Activated CD8-positive, alpha-beta T cell treated with anti-CD3 and anti-CD28 coated beads for 36 hours (primary cell): ENCODE data around the gene EPS8L2. TPM values are rescaled to one million over a fixed set of nuclear protein-coding genes. Genes with fewer than 3 reads are reported as not detected.
A peak's percentile ranks its signal among the peaks of the same experiment; 100 is the strongest.

Experiments used
- ATAC-seq: fragments of 200-7000 bp; cut with Tn5 transposase; one replicate; pipeline ENCODE4 v1.10.0; 2021; ENCODE audit warnings: mild to moderate bottlenecking, moderate library complexity
- CTCF ChIA-PET: fragments of 350-600 bp; sonication (Branson Sonifier 250); formaldehyde crosslinking; loops from one replicate; lab custom pipeline; 2021; ENCODE audit warnings: antibody characterized with exemption; lab: Charles Lee
- POLR2A ChIA-PET: fragments of 350-600 bp; sonication (Branson Sonifier 250); formaldehyde crosslinking; loops from one replicate; lab custom pipeline; 2021; ENCODE audit warnings: antibody characterized with exemption; lab: Charles Lee
- DNase-seq: peaks from one replicate; pipeline ENCODE4 v3.0.0-alpha.2; 2020
- H3K27ac Mint-ChIP-seq: one replicate; pipeline ENCODE4 v1.8.0; 2021; ENCODE audit warnings: mild to moderate bottlenecking, mixed read lengths
- H3K27me3 Mint-ChIP-seq: one replicate; pipeline ENCODE4 v1.8.0; 2021; ENCODE audit warnings: mixed read lengths
- H3K36me3 Mint-ChIP-seq: one replicate; pipeline ENCODE4 v1.8.0; 2021; ENCODE audit warnings: low read depth, mixed read lengths
- H3K4me1 Mint-ChIP-seq: one replicate; pipeline ENCODE4 v1.8.0; 2021; ENCODE audit warnings: low read depth, mixed read lengths
- H3K4me3 Mint-ChIP-seq: one replicate; pipeline ENCODE4 v1.8.0; 2021; ENCODE audit warnings: mild to moderate bottlenecking, moderate library complexity, mixed read lengths
- H3K9me3 Mint-ChIP-seq: one replicate; pipeline ENCODE4 v1.8.0; 2021; ENCODE audit warnings: mixed read lengths
- CTCF ChIP-seq: fragments of 200-600 bp; IDR thresholded peaks from one replicate; pipeline ENCODE4 v1.8.0; 2022; ENCODE audit warnings: antibody characterized with exemption, mild to moderate bottlenecking
- intact Hi-C: fragments of 100-400 bp; cut with micrococcal nuclease; formaldehyde crosslinking; loops from one replicate; pipeline ENCODE4 v1.10.0; 2022
- total RNA-seq, 2 experiments: library from RNA; stranded (reverse); gene quantifications; one replicate each; pipeline ENCODE4 v1.2.3, GENCODE V29; 2021

The EPS8L2 gene
- total RNA-seq, 2 experiments from 2014 or later: 15.0 to 16.7 TPM

DNA sequence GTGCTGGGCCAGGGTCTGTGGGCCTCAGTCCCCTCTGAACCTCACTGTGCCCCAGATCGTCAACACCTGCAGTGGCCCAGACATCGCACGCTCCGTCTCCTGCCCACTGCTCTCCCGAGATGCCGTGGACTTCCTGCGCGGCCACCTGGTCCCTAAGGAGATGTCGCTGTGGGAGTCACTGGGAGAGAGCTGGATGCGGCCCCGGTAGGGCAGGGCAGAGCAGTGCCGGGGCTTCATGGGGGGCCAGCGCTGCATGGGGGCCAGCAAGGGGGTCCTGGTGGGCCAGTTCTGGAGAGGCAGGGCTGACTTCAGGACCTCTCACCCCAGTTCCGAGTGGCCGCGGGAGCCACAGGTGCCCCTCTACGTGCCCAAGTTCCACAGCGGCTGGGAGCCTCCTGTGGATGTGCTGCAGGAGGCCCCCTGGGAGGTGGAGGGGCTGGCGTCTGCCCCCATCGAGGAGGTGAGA is 16.3 kb downstream of the EPS8L2 start:
- ChIA-PET POLR2A (interaction anchor here (0.8 to 1.4 kb wide), 6 partner anchors 18 to 169 kb away, joined by 3 to 4 read pairs (median 3); partner anchors contain the start of gene TMEM80), CTCF (interaction anchor here (0.8 to 10.0 kb wide), 11 partner anchors 19 to 202 kb away, joined by 3 to 73 read pairs (median 5); partner anchors contain the start of genes DEAF1 and TMEM80)
- ATAC-seq (no peak), DNase-seq (no peak)
- H3K4me1 Mint-ChIP-seq: peaks cover 16% of the 10 kb centered on the region
- H3K27me3 Mint-ChIP-seq: peaks cover 30% of the 10 kb centered on the region
- H3K36me3 Mint-ChIP-seq: no peaks in the 10 kb centered on the region
- H3K9me3 Mint-ChIP-seq: no peaks in the 10 kb centered on the region
- H3K4me3 Mint-ChIP-seq: no peak overlapping the region
- TF ChIP-seq CTCF: no peak
- intact Hi-C loops: loop anchor here (2.0 kb wide), 1 partner anchor 60 kb away; no protein-coding TSS in a partner anchor
- no peak overlapping the region for H3K27ac Mint-ChIP-seq

DNA sequence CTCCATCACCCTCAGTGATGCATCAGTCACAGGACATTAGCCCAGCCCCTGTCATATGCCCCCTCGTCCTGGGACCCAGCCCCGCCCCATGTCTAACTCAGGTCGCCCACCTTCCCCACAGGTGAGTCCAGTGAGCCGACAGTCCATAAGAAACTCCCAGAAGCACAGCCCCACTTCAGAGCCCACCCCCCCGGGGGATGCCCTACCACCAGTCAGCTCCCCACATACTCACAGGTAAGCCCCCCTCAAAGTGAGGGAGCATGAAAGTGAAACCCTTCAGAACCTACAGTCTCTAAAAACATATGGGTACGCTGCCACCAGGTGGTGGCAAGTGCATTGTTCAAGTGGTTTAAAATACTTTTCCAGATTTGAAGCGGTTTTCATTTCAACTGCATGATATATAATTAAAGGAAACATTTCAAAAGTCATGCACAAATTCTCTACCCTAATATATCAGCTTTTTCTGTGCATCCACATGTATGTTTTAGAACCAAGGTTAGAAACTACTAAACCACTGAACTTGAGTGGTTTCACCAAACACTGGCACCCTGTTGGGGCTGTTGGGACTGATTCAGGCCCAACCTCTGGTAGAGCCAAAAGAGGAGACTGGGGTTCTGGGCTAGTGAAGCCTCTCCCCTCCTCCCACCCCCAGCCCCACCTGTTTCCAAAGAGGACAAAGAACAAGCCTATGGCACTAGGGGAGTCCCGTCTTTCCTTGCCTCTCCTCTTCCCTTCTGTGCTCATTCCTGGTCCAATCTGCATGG is 17.3 kb downstream of the EPS8L2 start:
- Mint-ChIP-seq H3K36me3 (no peaks in the 10 kb centered on the region), H3K4me3 (no peak overlapping the region), H3K27ac (peak overlapping the region; percentile 30), H3K4me1 (peaks cover 18% of the 10 kb centered on the region), H3K9me3 (no peaks in the 10 kb centered on the region), H3K27me3 (peaks cover 30% of the 10 kb centered on the region)
- intact Hi-C loops: loop anchor here (2.0 kb wide), 1 partner anchor 61 kb away; no protein-coding TSS in a partner anchor
- DNase-seq (peak; percentile 77), ATAC-seq (peak; percentile 38)
- peak; percentile 69 for TF ChIP-seq CTCF
- POLR2A ChIA-PET: interaction anchor here (0.8 to 1.1 kb wide), 4 partner anchors 19 to 169 kb away, joined by 3 read pairs; no protein-coding TSS in a partner anchor
- CTCF ChIA-PET: interaction anchor here (0.8 to 10.0 kb wide), 22 partner anchors 12 to 204 kb away, joined by 3 to 73 read pairs (median 4); partner anchors contain the start of genes DEAF1 and TMEM80

DNA sequence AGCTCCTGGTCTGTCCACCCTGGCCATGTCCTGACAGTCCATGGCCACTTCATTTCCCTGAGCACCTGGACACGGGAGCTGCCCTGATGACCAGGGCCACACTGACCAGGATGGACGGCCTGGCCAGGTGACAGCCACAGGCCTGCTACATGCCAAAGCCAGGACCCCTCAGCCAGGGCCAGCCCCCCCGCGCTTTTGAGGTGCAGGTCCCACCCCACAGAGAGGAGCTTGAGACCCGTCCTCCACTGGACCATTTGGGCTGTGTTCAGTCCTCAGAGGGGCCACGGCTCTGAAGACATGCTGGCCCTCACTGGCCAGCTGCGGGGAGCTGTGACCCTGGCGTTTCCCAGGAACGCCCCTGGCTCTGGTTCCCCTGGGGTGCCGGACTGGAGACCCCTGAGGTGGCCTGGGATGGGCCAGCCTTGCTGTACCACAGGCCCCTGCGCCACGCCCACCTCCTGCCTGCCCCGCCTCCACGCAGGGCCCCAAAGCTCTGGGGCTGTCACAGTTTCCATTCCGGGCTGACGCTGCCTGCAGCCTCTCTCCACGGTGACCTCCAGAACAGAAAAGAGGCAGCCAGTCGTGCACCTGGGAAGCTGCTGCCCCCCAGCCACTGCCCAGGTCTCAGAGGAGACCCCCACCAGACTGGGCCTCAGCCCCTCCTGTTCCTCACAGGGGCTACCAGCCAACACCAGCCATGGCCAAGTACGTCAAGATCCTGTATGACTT is 18.2 kb downstream of the EPS8L2 start:
- ChIA-PET POLR2A (interaction anchor here (1.0 kb wide), 1 partner anchor 28 kb away, joined by 3 read pairs; no protein-coding TSS in a partner anchor), CTCF (interaction anchor here (0.8 to 10.0 kb wide), 17 partner anchors 13 to 205 kb away, joined by 3 to 73 read pairs (median 5); partner anchors contain the start of genes DEAF1 and TMEM80)
- DNase-seq (peak; percentile 59), ATAC-seq (no peak)
- no peaks in the 10 kb centered on the region for H3K9me3 Mint-ChIP-seq
- H3K27me3 Mint-ChIP-seq: peaks cover 28% of the 10 kb centered on the region
- TF ChIP-seq CTCF: no peak
- H3K27ac Mint-ChIP-seq: no peak overlapping the region
- intact Hi-C loops: no loop called here
- H3K4me3 Mint-ChIP-seq: peak overlapping the region; percentile 42
- peaks cover 18% of the 10 kb centered on the region for H3K4me1 Mint-ChIP-seq
- H3K36me3 Mint-ChIP-seq: no peaks in the 10 kb centered on the region

- H3K4me1 Mint-ChIP-seq: peaks cover 18% of the 10 kb centered on the region
- ATAC-seq (no peak), DNase-seq (no peak)
- POLR2A ChIA-PET: no interaction called here
- H3K36me3 Mint-ChIP-seq: no peaks in the 10 kb centered on the region
- intact Hi-C loops: loop anchor here (5.0 kb wide), 1 partner anchor 168 kb away; no protein-coding TSS in a partner anchor
- CTCF ChIA-PET: interaction anchor here (1.1 to 10.0 kb wide), 9 partner anchors 28 to 206 kb away, joined by 4 to 73 read pairs (median 7); partner anchors contain the start of genes DEAF1 and TMEM80
- H3K27me3 Mint-ChIP-seq: peaks cover 21% of the 10 kb centered on the region
- H3K27ac Mint-ChIP-seq: no peak overlapping the region
- no peak for TF ChIP-seq CTCF
- no peaks in the 10 kb centered on the region for H3K9me3 Mint-ChIP-seq
- H3K4me3 Mint-ChIP-seq: peak overlapping the region; percentile 67
Observed at GRCh38 chr11:724778-725386, 18.9 kb downstream of the EPS8L2 start.
